ENCODE measurements around the gene ZNF532. TPM values are rescaled to one million over a fixed set of nuclear protein-coding genes. Genes with fewer than 3 reads are reported as not detected.

The ZNF532 gene
- total RNA-seq, 1 experiment from 2014 or later, result 21.1 TPM

DNA sequence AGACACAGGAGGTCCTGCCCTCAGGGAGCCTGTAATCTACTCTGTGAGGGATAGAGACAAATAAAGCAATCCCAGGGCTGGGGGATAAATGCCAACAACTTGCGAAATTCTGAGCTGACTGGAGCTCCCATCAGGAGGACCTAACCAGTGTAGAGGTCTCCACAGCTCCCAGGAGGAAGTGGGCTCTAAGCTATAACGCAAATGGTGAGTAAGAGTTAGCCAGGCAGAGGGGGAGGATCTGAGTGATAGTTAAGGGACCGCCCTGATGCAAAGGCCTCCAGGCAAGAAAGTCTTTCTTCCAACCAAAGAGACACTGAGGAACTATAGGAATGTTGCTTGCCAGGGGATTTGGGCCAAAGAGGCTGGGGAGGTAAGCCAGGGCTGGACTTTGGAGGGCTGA, 16.0 kb upstream of the ZNF532 start:
- CTCF ChIA-PET, result no interaction called here

DNA sequence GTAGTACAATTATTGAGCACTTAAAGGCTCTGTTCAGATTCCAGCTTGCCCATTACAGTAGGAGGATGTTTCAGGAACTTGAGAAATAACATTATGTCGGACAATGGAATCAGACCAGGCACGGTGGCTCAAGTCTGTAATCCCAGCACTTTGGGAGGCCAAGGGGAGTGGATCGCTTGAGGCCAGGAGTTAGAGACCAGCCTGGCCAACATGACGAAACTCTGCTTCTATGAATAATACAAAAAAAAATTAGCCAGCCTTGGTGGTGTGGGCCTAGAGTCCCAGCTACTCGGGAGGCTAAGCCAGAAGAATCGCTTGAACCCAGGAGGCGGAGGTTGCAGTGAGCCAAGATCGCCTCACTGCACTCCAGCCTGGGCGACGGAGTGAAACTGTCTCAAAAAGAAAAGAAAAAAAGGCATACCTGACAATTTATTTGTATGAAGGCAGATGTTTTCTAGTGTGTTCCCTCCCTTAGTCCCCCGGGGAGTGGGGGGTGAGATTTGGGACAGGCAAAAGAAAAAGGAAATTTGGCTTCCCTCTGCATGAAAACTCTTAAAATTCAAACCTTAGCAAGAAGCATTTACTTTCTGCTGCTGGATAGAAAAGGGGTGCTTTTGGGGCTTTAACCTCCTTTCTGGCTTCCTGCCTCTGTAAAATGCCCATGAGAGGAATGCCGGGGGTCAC, 13.7 kb upstream of the ZNF532 start:
- H3K27ac ChIP-seq, result peak overlapping the region; percentile 72

More for the DNA sequence above, 16.0 kb upstream of the ZNF532 start:
- Histone ChIP-seq H2AFZ (no peak overlapping the region), H3K27ac (0 out of 2 replicates have a peak overlapping the region, but pooled peaks have one; percentile 19), H3K4me1 (replicated peaks; ENCODE audit: insufficient read depth) (peaks cover 10% of the 10 kb centered on the region), H3K9me3 (ENCODE audit: insufficient read depth, low read depth) (no peaks in the 10 kb centered on the region), H3K9me2 (ENCODE audit: insufficient read depth) (no peaks in the 10 kb centered on the region), H3K4me3 (no peak overlapping the region), H3F3A (ENCODE audit: insufficient read depth, low read depth) (peaks cover 22% of the 10 kb centered on the region), H3K79me2 (ENCODE audit: low read depth) (no peaks in the 10 kb centered on the region), H3K4me2 (no peak overlapping the region), H3K36me3 (ENCODE audit: low read depth) (no peaks in the 10 kb centered on the region), H3K27me3 (ENCODE audit: insufficient read depth, low read depth) (no peaks in the 10 kb centered on the region), H4K20me1 (ENCODE audit: insufficient read depth) (no peaks in the 10 kb centered on the region)
- peak in 1 of 2 experiments; percentile 57 for DNase-seq
- intact Hi-C loops (cut with micrococcal nuclease; ENCODE audit: unreplicated experiment), result no loop called here
- BruUV-seq (replicated peaks), result no TSS peak
- POLR2A ChIA-PET (ENCODE audit: unreplicated experiment), result no interaction called here
- TF ChIP-seq, protein P1, sequence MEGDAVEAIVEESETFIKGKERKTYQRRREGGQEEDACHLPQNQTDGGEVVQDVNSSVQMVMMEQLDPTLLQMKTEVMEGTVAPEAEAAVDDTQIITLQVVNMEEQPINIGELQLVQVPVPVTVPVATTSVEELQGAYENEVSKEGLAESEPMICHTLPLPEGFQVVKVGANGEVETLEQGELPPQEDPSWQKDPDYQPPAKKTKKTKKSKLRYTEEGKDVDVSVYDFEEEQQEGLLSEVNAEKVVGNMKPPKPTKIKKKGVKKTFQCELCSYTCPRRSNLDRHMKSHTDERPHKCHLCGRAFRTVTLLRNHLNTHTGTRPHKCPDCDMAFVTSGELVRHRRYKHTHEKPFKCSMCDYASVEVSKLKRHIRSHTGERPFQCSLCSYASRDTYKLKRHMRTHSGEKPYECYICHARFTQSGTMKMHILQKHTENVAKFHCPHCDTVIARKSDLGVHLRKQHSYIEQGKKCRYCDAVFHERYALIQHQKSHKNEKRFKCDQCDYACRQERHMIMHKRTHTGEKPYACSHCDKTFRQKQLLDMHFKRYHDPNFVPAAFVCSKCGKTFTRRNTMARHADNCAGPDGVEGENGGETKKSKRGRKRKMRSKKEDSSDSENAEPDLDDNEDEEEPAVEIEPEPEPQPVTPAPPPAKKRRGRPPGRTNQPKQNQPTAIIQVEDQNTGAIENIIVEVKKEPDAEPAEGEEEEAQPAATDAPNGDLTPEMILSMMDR (conservative IDR thresholded peaks at IDR 0.05), result no peak
- no peak for TF ChIP-seq EZH2 (IDR thresholded peaks at IDR 0.05; ENCODE audit: low read depth)

DNA sequence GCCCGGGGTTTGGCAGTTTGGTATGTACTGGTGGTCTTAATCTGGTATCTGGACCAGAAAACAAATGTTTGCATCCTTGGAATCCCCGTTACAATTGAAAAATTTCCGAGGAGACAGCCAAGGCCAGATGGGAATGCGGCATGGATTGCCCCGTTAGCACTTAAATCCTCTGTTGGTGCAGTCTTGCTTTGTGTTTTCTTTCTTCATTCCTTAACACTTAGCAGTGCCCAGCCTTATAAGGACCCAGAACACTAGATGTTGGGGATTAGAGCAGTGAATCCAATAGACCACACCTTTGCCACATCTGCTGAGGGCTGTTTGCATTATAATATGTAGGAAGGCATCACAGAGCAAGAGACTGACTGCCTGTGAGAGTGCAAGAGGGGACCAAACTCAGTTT, 12.8 kb upstream of the ZNF532 start:
- TF ChIP-seq, protein P1 (conservative IDR thresholded peaks at IDR 0.05), result no peak
- TF ChIP-seq EZH2 (IDR thresholded peaks at IDR 0.05; ENCODE audit: low read depth), result no peak
- Histone ChIP-seq H2AFZ (no peak overlapping the region), H3K4me1 (replicated peaks; ENCODE audit: insufficient read depth) (peaks cover 15% of the 10 kb centered on the region), H3K27me3 (ENCODE audit: insufficient read depth, low read depth) (no peaks in the 10 kb centered on the region), H3K79me2 (ENCODE audit: low read depth) (no peaks in the 10 kb centered on the region), H3K4me3 (no peak overlapping the region), H3K9me3 (ENCODE audit: insufficient read depth, low read depth) (no peaks in the 10 kb centered on the region; the same call in 1 of the 2 replicates), H3K36me3 (ENCODE audit: low read depth) (no peaks in the 10 kb centered on the region), H3K9me2 (ENCODE audit: insufficient read depth) (no peaks in the 10 kb centered on the region), H3K27ac (no peak overlapping the region), H4K20me1 (ENCODE audit: insufficient read depth) (no peaks in the 10 kb centered on the region), H3F3A (ENCODE audit: insufficient read depth, low read depth) (peaks cover 27% of the 10 kb centered on the region), H3K4me2 (no peak overlapping the region)
- no TSS peak for BruUV-seq (replicated peaks)
- no peak for DNase-seq
- ChIA-PET POLR2A (ENCODE audit: unreplicated experiment) (no interaction called here), CTCF (no interaction called here)
- intact Hi-C loops (cut with micrococcal nuclease; ENCODE audit: unreplicated experiment), result loop anchor here (2.0 kb wide), 1 partner anchor 67 kb away; no protein-coding TSS in a partner anchor

More for the DNA sequence above, 13.7 kb upstream of the ZNF532 start:
- Histone ChIP-seq H3K9me3 (ENCODE audit: insufficient read depth, low read depth) (no peaks in the 10 kb centered on the region), H3K4me2 (peak overlapping the region; percentile 62), H3K36me3 (ENCODE audit: low read depth) (no peaks in the 10 kb centered on the region), H3F3A (ENCODE audit: insufficient read depth, low read depth) (peaks cover 22% of the 10 kb centered on the region), H3K79me2 (ENCODE audit: low read depth) (no peaks in the 10 kb centered on the region), H2AFZ (no peak overlapping the region), H4K20me1 (ENCODE audit: insufficient read depth) (no peaks in the 10 kb centered on the region), H3K27me3 (ENCODE audit: insufficient read depth, low read depth) (no peaks in the 10 kb centered on the region), H3K9me2 (ENCODE audit: insufficient read depth) (no peaks in the 10 kb centered on the region), H3K4me1 (replicated peaks; ENCODE audit: insufficient read depth) (peaks cover 10% of the 10 kb centered on the region), H3K4me3 (no peak overlapping the region)
- no TSS peak for BruUV-seq (replicated peaks)
- ChIA-PET POLR2A (ENCODE audit: unreplicated experiment) (interaction anchor here (0.6 kb wide), 1 partner anchor 30 kb away, joined by 3 read pairs; no protein-coding TSS in a partner anchor), CTCF (no interaction called here)
- DNase-seq, result no peak
- no peak for TF ChIP-seq EZH2 (IDR thresholded peaks at IDR 0.05; ENCODE audit: low read depth)
- TF ChIP-seq, protein P1 (conservative IDR thresholded peaks at IDR 0.05), result no peak
- intact Hi-C loops (cut with micrococcal nuclease; ENCODE audit: unreplicated experiment), result loop anchor here (2.0 kb wide), 1 partner anchor 66 kb away; no protein-coding TSS in a partner anchor
